Fibroblast of mammary gland (primary cell): ENCODE measurements around the gene PRR15.

ENCODE experiments used
- DNase-seq: peaks from one replicate; pipeline ENCODE4 v3.0.0-alpha.2; 2010; ENCODE audit warnings: low read depth
- H3K4me3 ChIP-seq: 2 replicates; pipeline ENCODE4 v1.5.1; 2011; ENCODE audit warnings: low read depth, mild to moderate bottlenecking, low read length, moderate library complexity; ENCODE audit not compliant: control insufficient read depth
- TF ChIP-seq, protein P1 (sequence below): conservative IDR thresholded peaks from 2 replicates; pipeline ENCODE4 v1.5.1; 2011; ENCODE audit warnings: low read depth, low read length, inconsistent platforms; ENCODE audit not compliant: control insufficient read depth, insufficient read depth

Gene PRR15

DNA sequence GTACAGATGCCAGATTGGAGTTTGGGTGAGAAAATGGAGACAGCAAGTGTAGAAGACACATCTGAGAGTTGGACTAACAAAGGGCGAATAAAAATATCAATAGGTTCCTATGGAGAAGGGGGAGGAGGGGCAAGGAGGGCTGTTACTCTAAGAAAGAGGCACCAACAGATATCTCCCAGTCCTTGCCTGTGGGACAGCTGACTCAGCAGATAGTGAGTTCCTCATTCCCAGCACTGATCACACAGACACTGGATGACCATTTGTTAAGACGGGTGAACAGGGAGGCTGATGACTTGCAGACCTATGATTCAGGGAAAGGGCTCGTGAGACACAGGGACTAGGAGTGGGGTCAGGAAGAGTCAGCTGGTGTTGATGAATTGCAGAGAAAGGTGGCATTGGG, 5.7 kb upstream of the PRR15 start:
- H3K4me3 ChIP-seq = no peak overlapping the region
- peak; percentile 59 for DNase-seq
- TF ChIP-seq, protein P1, sequence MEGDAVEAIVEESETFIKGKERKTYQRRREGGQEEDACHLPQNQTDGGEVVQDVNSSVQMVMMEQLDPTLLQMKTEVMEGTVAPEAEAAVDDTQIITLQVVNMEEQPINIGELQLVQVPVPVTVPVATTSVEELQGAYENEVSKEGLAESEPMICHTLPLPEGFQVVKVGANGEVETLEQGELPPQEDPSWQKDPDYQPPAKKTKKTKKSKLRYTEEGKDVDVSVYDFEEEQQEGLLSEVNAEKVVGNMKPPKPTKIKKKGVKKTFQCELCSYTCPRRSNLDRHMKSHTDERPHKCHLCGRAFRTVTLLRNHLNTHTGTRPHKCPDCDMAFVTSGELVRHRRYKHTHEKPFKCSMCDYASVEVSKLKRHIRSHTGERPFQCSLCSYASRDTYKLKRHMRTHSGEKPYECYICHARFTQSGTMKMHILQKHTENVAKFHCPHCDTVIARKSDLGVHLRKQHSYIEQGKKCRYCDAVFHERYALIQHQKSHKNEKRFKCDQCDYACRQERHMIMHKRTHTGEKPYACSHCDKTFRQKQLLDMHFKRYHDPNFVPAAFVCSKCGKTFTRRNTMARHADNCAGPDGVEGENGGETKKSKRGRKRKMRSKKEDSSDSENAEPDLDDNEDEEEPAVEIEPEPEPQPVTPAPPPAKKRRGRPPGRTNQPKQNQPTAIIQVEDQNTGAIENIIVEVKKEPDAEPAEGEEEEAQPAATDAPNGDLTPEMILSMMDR = no peak

DNA sequence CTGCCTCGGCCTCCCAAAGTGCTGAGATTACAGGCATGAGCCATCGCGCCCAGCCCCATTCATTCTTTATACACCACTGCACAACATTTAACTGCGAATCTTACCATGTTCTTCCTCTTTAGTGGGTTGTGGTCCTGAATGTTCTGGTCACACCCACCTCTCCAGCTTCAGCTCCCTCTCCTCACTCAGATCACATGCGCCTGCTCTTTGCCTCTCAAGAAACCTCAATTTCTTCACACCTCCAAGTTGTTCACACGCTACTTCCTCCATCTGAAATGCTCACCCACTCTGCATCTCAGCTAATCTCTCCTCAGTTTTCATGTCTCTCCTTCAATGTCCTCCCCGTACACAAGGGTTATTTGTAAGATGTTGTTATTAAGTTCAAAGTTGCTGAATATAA, 2.4 kb upstream of the PRR15 start:
- no peak overlapping the region for H3K4me3 ChIP-seq
- TF ChIP-seq, protein P1 = no peak
- DNase-seq = no peak

DNA sequence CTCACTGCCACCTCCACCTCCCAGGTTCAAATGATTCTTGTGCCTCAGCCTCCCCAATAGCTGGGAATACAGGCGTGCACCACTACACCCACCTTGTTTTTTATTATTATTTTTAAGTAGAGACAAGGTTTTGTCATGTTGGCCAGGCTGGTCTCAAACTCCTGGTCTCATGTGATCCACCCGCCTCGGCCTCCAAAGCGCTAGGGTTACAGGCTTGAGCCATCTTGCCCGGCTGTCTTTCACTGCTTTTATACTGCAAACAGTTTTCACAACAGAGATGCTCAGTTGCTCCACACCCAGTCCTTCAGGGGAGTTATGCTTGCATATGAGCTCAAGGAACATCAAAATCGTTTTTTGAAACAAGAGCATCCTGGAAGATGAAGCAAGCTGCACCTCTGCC, 1.3 kb upstream of the PRR15 start:
- DNase-seq = no peak

DNA sequence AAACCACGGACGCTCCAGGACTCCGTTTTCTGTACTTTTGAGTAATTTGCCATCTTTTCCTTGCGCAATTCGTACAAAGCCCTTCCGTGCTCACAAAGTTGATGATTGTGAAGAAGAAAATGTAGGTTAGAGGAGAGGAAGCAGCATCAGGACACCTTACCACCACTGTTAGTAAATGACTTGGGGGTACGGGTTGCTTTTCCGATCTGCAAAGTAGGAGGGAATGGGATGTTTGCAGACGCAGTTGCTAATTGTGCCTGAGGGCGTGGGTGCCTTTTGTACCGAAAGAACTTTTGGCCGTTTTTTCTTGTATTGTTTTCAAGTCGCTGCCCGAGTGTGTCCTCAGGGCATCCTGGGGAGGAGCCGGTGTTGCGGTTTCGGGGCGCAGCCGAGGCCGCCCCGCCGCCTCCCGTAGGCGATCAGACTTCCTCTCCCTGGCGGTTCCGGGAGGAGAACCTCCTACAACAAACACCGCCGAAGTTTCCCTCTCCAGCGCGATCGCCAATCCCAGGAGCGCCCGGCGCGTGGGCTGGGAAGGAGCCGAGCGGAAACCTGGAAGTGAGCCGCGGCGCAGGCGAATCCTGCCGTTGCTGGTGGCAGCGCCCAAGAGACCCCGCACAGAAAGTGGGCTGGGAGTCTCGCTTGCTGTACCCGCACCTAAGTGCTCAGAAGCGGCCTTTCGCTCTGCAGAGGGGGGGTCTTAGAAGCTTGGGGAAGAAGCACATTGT, 1.0 kb downstream of the PRR15 start:
- TF ChIP-seq, protein P1 = no peak
- DNase-seq = peak; percentile 57
- peak overlapping the region; percentile 53 for H3K4me3 ChIP-seq

More for the DNA sequence above, 1.3 kb upstream of the PRR15 start:
- no peak overlapping the region for H3K4me3 ChIP-seq
- TF ChIP-seq, protein P1 = no peak

DNA sequence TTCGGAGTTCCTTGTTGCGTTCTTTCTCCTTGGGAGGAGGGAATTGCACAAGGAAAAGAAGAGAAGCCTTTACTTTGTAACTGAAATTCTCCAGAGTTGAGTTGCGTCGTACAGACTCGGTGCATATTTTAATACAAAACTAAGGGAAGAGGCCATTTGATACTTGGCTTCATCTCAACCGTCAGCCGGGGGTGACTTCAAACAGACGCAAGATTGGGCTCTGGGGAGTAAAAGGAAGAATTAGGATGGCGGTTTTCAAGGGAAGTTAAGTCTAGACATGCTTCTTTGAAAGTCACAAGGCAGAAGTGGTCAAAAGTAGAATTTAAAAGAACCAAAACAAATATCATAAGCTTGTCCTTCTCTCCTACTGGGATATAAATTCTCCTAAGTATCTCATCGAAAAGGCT, 1.6 kb downstream of the PRR15 start:
- TF ChIP-seq, protein P1 = no peak
- H3K4me3 ChIP-seq = peak overlapping the region; percentile 53
- peak; percentile 33 for DNase-seq

DNA sequence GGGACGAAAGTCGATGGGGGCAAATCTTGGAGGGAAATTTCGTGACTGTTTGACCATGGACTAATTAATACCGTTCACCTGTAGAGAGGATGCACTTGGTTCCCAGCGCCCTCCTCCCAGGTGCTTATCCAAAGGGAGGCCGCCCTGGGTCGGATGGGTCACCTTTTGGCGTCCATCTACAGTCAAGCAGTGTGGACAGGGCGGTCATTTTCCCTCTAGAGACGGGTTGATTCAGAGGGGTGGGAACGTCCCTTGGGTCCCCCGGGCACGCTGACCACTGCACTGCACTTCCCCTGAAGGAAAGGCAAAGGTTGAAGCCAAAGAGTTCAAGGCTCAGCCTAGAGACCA, 2.0 kb downstream of the PRR15 start:
- peak overlapping the region; percentile 40 for H3K4me3 ChIP-seq
- TF ChIP-seq, protein P1 = no peak
- DNase-seq = no peak
